Measurements from ENCODE around the gene SEZ6. TPM values are rescaled to one million over a fixed set of nuclear protein-coding genes. Genes with fewer than 3 reads are reported as not detected.

SEZ6 gene
- total RNA-seq, 1 experiment from 2014 or later: not detected

DNA sequence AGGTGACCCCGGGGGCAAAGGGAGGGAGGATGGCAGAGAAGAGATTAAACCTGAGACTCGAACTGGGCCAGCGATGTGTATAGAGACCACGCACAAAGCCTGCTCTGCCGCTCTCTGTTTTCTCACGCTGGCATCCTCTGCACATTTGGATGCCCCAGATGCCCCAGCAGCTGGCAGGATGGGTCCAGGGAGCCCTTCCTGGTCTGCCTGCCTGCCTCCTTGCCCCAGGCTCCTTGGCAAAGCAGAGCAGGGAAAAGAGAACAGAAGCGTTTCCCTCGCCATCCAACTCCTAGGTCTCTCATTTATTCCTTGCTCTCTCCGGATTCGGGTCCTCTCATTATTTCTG lies 31.9 kb upstream of the SEZ6 start:
- BruUV-seq (replicated peaks): no TSS peak
- Histone ChIP-seq H3K4me1 (ENCODE audit: insufficient read depth, low read length) (no peaks in the 10 kb centered on the region), H4K20me1 (ENCODE audit: low read length) (no peaks in the 10 kb centered on the region), H3K36me3 (ENCODE audit: low read depth, low read length) (no peaks in the 10 kb centered on the region), H2AFZ (ENCODE audit: low read length) (no peak overlapping the region), H3K9me3 (ENCODE audit: low read length) (no peaks in the 10 kb centered on the region), H3K27ac (ENCODE audit: low read length) (no peak overlapping the region), H3F3A (ENCODE audit: low read length, unreplicated experiment) (no peaks in the 10 kb centered on the region), H3K4me3 (ENCODE audit: low read length) (no peak overlapping the region), H3K79me2 (ENCODE audit: low read length) (no peaks in the 10 kb centered on the region), H3K9me2 (replicated peaks; ENCODE audit: low read length) (no peaks in the 10 kb centered on the region), H3K27me3 (ENCODE audit: low read length) (peaks cover 65% of the 10 kb centered on the region), H3K9ac (ENCODE audit: low read length) (no peak overlapping the region), H3K4me2 (ENCODE audit: low read length) (no peak overlapping the region)
- ATAC-seq (no peak), DNase-seq (no peak)
- POLR2A ChIA-PET (ENCODE audit: unreplicated experiment): no interaction called here
- CTCF ChIA-PET: no interaction called here
- no peak for TF ChIP-seq CTCF (conservative IDR thresholded peaks at IDR 0.05; ENCODE audit: low read depth, low read length)
- no peak for TF ChIP-seq EZH2phosphoT487 (IDR thresholded peaks at IDR 0.05; ENCODE audit: borderline replicate concordance, low read length)
- TF ChIP-seq EZH2 (IDR thresholded peaks at IDR 0.05; ENCODE audit: low read length, unreplicated experiment): no peak
- intact Hi-C loops (cut with micrococcal nuclease): no loop called here

GRCh38 chr17:29036584-29036983 lies 30.8 kb upstream of the SEZ6 start:
- Histone ChIP-seq H3K4me2 (ENCODE audit: low read length) (no peak overlapping the region), H3K79me2 (ENCODE audit: low read length) (no peaks in the 10 kb centered on the region), H3K9me2 (replicated peaks; ENCODE audit: low read length) (no peaks in the 10 kb centered on the region), H3K4me1 (ENCODE audit: insufficient read depth, low read length) (no peaks in the 10 kb centered on the region), H3K36me3 (ENCODE audit: low read depth, low read length) (no peaks in the 10 kb centered on the region), H3K9me3 (ENCODE audit: low read length) (no peaks in the 10 kb centered on the region), H3K9ac (ENCODE audit: low read length) (no peak overlapping the region), H2AFZ (ENCODE audit: low read length) (no peak overlapping the region), H3K27me3 (ENCODE audit: low read length) (peaks cover 76% of the 10 kb centered on the region), H3F3A (ENCODE audit: low read length, unreplicated experiment) (no peaks in the 10 kb centered on the region), H3K27ac (ENCODE audit: low read length) (no peak overlapping the region), H4K20me1 (ENCODE audit: low read length) (no peaks in the 10 kb centered on the region), H3K4me3 (ENCODE audit: low read length) (no peak overlapping the region)
- CTCF ChIA-PET: no interaction called here
- no peak for ATAC-seq
- POLR2A ChIA-PET (ENCODE audit: unreplicated experiment): no interaction called here
- no peak for DNase-seq
- TF ChIP-seq EZH2phosphoT487 (IDR thresholded peaks at IDR 0.05; ENCODE audit: borderline replicate concordance, low read length) (no peak), CTCF (conservative IDR thresholded peaks at IDR 0.05; ENCODE audit: low read depth, low read length) (no peak), EZH2 (IDR thresholded peaks at IDR 0.05; ENCODE audit: low read length, unreplicated experiment) (no peak)
- no TSS peak for BruUV-seq (replicated peaks)
- intact Hi-C loops (cut with micrococcal nuclease): no loop called here

DNA sequence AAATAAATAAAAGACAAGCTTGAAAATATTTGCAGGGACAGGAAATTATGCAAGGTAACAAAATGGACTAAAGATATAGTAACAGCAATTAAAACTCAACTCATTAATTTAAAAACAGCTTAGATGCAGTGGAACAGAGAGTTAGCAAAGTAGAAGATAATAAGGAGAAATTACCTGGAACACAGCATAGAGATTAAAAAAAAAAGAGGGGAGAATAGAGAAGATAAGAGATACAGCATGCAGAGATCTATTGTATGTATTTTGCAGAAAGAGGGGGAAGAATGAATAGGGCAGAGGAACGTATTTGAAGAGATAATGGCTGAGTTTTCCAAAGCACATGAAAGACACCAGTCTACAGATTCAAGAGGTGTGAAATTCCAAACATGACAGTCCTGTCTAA lies 28.7 kb upstream of the SEZ6 start:
- Histone ChIP-seq H3K4me3 (ENCODE audit: low read length) (no peak overlapping the region), H3K4me2 (ENCODE audit: low read length) (no peak overlapping the region), H3K9ac (ENCODE audit: low read length) (no peak overlapping the region), H3K27me3 (ENCODE audit: low read length) (peaks cover 93% of the 10 kb centered on the region), H3F3A (ENCODE audit: low read length, unreplicated experiment) (no peaks in the 10 kb centered on the region), H3K27ac (ENCODE audit: low read length) (no peak overlapping the region), H3K4me1 (ENCODE audit: insufficient read depth, low read length) (no peaks in the 10 kb centered on the region), H2AFZ (ENCODE audit: low read length) (no peak overlapping the region), H3K9me3 (ENCODE audit: low read length) (no peaks in the 10 kb centered on the region), H4K20me1 (ENCODE audit: low read length) (no peaks in the 10 kb centered on the region), H3K9me2 (replicated peaks; ENCODE audit: low read length) (no peaks in the 10 kb centered on the region), H3K79me2 (ENCODE audit: low read length) (no peaks in the 10 kb centered on the region), H3K36me3 (ENCODE audit: low read depth, low read length) (no peaks in the 10 kb centered on the region)
- no peak for TF ChIP-seq CTCF (conservative IDR thresholded peaks at IDR 0.05; ENCODE audit: low read depth, low read length)
- no peak for TF ChIP-seq EZH2phosphoT487 (IDR thresholded peaks at IDR 0.05; ENCODE audit: borderline replicate concordance, low read length)
- no peak for TF ChIP-seq EZH2 (IDR thresholded peaks at IDR 0.05; ENCODE audit: low read length, unreplicated experiment)
- ChIA-PET POLR2A (ENCODE audit: unreplicated experiment) (no interaction called here), CTCF (no interaction called here)
- DNase-seq (no peak), ATAC-seq (no peak)
- no TSS peak for BruUV-seq (replicated peaks)
- intact Hi-C loops (cut with micrococcal nuclease): no loop called here
